HepG2 (cell line): ENCODE data around the gene MICAL3. TPM values are rescaled to one million over a fixed set of nuclear protein-coding genes. Genes with fewer than 3 reads are reported as not detected.

Source experiments
- CEBPB ChIP-seq: IDR thresholded peaks from 2 replicates; pipeline ENCODE4 v1.6.1; 2011; ENCODE audit warnings: low read depth, low read length, improper control_type of control experiment, borderline replicate concordance
- EHMT2 ChIP-seq: fragments of 200-600 bp; sonication (generic); IDR thresholded peaks from 2 replicates; pipeline ENCODE4 v1.7.0; 2017; ENCODE audit warnings: antibody characterized with exemption, low read depth, low read length, borderline replicate concordance
- HNRNPH1 ChIP-seq: fragments of 200-400 bp; formaldehyde crosslinking; optimal IDR thresholded peaks from 2 replicates; pipeline ENCODE3; 2017; ENCODE audit warnings: mild to moderate bottlenecking, low read depth, low read length
- KDM5A ChIP-seq: fragments of 200-600 bp; sonication (generic); IDR thresholded peaks from 2 replicates; pipeline ENCODE4 v1.7.0; 2018; ENCODE audit warnings: antibody characterized with exemption, mild to moderate bottlenecking, low read length, borderline replicate concordance
- ZNF3 ChIP-seq: IDR thresholded peaks from 2 replicates; pipeline ENCODE4 v1.7.0; 2017; ENCODE audit warnings: inconsistent platforms
- ZNF563 ChIP-seq: sonication (generic); formaldehyde crosslinking; IDR thresholded peaks from 2 replicates; pipeline ENCODE4 v1.8.0; 2022; ENCODE audit warnings: mild to moderate bottlenecking, moderate library complexity, missing genetic modification reagents
- ZNF629 ChIP-seq: sonication (generic); formaldehyde crosslinking; conservative IDR thresholded peaks from 2 replicates; pipeline ENCODE4 v1.5.0; 2020; ENCODE audit warnings: missing genetic modification reagents
- ZNF777 ChIP-seq: sonication (generic); formaldehyde crosslinking; IDR thresholded peaks from 2 replicates; pipeline ENCODE4 v1.4.0; 2020; ENCODE audit warnings: missing genetic modification reagents
- polyA plus RNA-seq, 8 experiments: library from polyadenylated mRNA; depleted of rRNA in 3 of 8; stranded (reverse) in 7 of 8; unstranded in 1 of 8; fragments of >200 nt; fragmentation: Illumina TruSeq in 4 of 8; extraction: Trizol in 4 of 8; gene quantifications; 2 replicates each; pipeline versions ENCODE4 v1.2.1 to v1.2.3, GENCODE V29; 2011 to 2016; ENCODE audit warnings: low read depth in 4 of 8, missing spikeins in 1 of 8, mixed read lengths in 1 of 8; ENCODE audit not compliant: insufficient read depth in 1 of 8
- total RNA-seq, 5 experiments: library from RNA; depleted of rRNA; stranded (reverse); fragments of >200 nt; fragmentation: Illumina TruSeq; extraction: Trizol; gene quantifications; 2 replicates each; pipeline ENCODE4 v1.2.3, GENCODE V29; 2016; ENCODE audit warnings: low read depth in 1 of 5
- TF ChIP-seq, protein P1 (sequence below): sonication (generic); formaldehyde crosslinking; IDR thresholded peaks from 2 replicates; pipeline ENCODE4 v1.9.0; 2022; ENCODE audit warnings: missing genetic modification reagents, mild to moderate bottlenecking, borderline replicate concordance
- TF ChIP-seq, protein P2 (sequence below), 2 experiments: sonication (generic) in 1 of 2; formaldehyde crosslinking in 1 of 2; IDR thresholded peaks; 2 replicates each; pipeline versions ENCODE4 v1.4.0 to v1.6.1; 2016 to 2020; ENCODE audit warnings: borderline replicate concordance in 1 of 2, low read depth in 1 of 2, mild to moderate bottlenecking in 1 of 2, missing genetic modification reagents in 1 of 2
- TF ChIP-seq, protein P3 (sequence below): IDR thresholded peaks from 2 replicates; pipeline ENCODE4 v1.6.1; 2016; ENCODE audit warnings: low read depth, missing genetic modification reagents, missing compliant biosample characterization
- TF ChIP-seq, protein P4 (sequence below), 2 experiments: sonication (generic) in 1 of 2; formaldehyde crosslinking in 1 of 2; IDR thresholded peaks; 2 replicates each; pipeline versions ENCODE4 v1.4.0 to v1.6.1; 2018 to 2020; ENCODE audit warnings: missing genetic modification reagents in 2 of 2, borderline replicate concordance in 1 of 2, low read depth in 1 of 2, mild to moderate bottlenecking in 1 of 2, missing biosample characterization in 1 of 2

Gene MICAL3
- total and polyA plus RNA-seq, 2 of the 13 experiments (the other 11 are each of a cell fraction or from before 2014, with no cell fraction given) = 5.3 to 12.5 TPM

DNA sequence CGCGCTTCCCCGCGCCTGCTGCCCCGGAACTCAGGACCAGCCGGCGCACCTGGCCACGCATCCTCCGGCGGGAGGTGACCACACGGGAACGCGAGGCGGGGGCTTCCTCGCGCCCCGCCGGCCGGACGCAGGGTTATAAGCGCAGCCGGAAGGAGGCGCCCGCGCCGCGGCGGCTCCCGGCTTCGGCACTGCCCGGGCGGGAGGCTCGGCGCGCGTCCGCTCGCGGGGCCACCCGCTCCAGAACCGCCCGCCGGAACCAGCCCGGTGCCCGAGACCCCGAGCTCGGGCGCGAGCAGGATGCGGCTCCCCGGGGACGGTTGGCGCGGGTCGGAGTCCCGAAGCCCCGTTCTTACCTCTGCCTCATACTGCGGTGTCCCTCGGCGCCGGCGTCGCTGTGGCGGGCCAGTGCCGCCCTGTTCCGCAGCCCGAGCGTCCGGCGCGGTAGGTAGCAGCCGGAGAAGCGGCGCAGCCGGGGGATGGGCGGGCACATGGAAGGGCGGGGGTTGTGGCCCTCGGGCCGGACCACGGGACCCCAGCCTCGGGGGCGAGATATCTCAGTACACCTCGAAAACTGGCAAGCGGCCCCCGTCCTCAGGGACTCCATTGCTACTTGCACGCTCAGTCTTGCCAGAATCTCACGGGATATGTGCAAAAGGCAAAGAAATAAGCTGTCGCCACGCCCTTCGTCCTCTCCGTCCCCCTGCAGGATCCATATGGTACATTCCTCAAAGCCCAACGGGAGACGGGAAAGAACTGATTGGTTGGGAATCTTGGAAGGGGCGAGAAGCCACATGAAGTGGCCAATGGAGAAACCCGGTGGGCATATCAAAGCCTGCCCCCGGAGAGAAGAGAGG, 23.1 kb downstream of the MICAL3 start (continued):
- TF ChIP-seq ZNF777 (CRISPR knock-in tag) (no peak; the same call in 1 of the 2 replicates), EHMT2 (no peak; the same call in 1 of the 2 replicates), KDM5A (peak; percentile 42; the same call in 1 of the 2 replicates), HNRNPH1 (no peak), ZNF629 (CRISPR knock-in tag) (no peak), CEBPB (no peak), ZNF3 (no peak), ZNF563 (no peak; the same call in 1 of the 2 replicates)
- TF ChIP-seq, protein P1, sequence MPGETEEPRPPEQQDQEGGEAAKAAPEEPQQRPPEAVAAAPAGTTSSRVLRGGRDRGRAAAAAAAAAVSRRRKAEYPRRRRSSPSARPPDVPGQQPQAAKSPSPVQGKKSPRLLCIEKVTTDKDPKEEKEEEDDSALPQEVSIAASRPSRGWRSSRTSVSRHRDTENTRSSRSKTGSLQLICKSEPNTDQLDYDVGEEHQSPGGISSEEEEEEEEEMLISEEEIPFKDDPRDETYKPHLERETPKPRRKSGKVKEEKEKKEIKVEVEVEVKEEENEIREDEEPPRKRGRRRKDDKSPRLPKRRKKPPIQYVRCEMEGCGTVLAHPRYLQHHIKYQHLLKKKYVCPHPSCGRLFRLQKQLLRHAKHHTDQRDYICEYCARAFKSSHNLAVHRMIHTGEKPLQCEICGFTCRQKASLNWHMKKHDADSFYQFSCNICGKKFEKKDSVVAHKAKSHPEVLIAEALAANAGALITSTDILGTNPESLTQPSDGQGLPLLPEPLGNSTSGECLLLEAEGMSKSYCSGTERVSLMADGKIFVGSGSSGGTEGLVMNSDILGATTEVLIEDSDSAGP = peak; percentile 100
- TF ChIP-seq, protein P2, sequence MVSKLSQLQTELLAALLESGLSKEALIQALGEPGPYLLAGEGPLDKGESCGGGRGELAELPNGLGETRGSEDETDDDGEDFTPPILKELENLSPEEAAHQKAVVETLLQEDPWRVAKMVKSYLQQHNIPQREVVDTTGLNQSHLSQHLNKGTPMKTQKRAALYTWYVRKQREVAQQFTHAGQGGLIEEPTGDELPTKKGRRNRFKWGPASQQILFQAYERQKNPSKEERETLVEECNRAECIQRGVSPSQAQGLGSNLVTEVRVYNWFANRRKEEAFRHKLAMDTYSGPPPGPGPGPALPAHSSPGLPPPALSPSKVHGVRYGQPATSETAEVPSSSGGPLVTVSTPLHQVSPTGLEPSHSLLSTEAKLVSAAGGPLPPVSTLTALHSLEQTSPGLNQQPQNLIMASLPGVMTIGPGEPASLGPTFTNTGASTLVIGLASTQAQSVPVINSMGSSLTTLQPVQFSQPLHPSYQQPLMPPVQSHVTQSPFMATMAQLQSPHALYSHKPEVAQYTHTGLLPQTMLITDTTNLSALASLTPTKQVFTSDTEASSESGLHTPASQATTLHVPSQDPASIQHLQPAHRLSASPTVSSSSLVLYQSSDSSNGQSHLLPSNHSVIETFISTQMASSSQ (IDR thresholded peaks at IDR 0.05; ENCODE audit: low read depth) = no peak
- TF ChIP-seq, protein P2 (CRISPR knock-in tag; IDR thresholded peaks at IDR 0.05; ENCODE audit: borderline replicate concordance) = peak; percentile 33; the same call in 1 of the 2 replicates
- TF ChIP-seq, protein P3, sequence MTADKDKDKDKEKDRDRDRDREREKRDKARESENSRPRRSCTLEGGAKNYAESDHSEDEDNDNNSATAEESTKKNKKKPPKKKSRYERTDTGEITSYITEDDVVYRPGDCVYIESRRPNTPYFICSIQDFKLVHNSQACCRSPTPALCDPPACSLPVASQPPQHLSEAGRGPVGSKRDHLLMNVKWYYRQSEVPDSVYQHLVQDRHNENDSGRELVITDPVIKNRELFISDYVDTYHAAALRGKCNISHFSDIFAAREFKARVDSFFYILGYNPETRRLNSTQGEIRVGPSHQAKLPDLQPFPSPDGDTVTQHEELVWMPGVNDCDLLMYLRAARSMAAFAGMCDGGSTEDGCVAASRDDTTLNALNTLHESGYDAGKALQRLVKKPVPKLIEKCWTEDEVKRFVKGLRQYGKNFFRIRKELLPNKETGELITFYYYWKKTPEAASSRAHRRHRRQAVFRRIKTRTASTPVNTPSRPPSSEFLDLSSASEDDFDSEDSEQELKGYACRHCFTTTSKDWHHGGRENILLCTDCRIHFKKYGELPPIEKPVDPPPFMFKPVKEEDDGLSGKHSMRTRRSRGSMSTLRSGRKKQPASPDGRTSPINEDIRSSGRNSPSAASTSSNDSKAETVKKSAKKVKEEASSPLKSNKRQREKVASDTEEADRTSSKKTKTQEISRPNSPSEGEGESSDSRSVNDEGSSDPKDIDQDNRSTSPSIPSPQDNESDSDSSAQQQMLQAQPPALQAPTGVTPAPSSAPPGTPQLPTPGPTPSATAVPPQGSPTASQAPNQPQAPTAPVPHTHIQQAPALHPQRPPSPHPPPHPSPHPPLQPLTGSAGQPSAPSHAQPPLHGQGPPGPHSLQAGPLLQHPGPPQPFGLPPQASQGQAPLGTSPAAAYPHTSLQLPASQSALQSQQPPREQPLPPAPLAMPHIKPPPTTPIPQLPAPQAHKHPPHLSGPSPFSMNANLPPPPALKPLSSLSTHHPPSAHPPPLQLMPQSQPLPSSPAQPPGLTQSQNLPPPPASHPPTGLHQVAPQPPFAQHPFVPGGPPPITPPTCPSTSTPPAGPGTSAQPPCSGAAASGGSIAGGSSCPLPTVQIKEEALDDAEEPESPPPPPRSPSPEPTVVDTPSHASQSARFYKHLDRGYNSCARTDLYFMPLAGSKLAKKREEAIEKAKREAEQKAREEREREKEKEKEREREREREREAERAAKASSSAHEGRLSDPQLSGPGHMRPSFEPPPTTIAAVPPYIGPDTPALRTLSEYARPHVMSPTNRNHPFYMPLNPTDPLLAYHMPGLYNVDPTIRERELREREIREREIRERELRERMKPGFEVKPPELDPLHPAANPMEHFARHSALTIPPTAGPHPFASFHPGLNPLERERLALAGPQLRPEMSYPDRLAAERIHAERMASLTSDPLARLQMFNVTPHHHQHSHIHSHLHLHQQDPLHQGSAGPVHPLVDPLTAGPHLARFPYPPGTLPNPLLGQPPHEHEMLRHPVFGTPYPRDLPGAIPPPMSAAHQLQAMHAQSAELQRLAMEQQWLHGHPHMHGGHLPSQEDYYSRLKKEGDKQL (CRISPR knock-in tag) = no peak
- TF ChIP-seq, protein P4, sequence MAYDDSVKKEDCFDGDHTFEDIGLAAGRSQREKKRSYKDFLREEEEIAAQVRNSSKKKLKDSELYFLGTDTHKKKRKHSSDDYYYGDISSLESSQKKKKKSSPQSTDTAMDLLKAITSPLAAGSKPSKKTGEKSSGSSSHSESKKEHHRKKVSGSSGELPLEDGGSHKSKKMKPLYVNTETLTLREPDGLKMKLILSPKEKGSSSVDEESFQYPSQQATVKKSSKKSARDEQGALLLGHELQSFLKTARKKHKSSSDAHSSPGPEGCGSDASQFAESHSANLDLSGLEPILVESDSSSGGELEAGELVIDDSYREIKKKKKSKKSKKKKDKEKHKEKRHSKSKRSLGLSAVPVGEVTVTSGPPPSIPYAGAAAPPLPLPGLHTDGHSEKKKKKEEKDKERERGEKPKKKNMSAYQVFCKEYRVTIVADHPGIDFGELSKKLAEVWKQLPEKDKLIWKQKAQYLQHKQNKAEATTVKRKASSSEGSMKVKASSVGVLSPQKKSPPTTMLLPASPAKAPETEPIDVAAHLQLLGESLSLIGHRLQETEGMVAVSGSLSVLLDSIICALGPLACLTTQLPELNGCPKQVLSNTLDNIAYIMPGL (CRISPR knock-in tag; IDR thresholded peaks at IDR 0.05; ENCODE audit: borderline replicate concordance in 1 of 2, low read depth in 1 of 2) = peak; percentile 90 to 93
